ENCODE data around the gene PRR36.
A peak's percentile ranks its signal among the peaks of the same experiment; 100 is the strongest.

Gene PRR36

GRCh38 chr19:7888145-7888825 lies 14.1 kb upstream of the PRR36 start, which contains the start of gene LRRC8E:
TSS of gene LRRC8E (plus strand) at chr19:7888510. CDS start at chr19:7895604, 7,094 bp downstream.
- TF ChIP-seq, protein P1, sequence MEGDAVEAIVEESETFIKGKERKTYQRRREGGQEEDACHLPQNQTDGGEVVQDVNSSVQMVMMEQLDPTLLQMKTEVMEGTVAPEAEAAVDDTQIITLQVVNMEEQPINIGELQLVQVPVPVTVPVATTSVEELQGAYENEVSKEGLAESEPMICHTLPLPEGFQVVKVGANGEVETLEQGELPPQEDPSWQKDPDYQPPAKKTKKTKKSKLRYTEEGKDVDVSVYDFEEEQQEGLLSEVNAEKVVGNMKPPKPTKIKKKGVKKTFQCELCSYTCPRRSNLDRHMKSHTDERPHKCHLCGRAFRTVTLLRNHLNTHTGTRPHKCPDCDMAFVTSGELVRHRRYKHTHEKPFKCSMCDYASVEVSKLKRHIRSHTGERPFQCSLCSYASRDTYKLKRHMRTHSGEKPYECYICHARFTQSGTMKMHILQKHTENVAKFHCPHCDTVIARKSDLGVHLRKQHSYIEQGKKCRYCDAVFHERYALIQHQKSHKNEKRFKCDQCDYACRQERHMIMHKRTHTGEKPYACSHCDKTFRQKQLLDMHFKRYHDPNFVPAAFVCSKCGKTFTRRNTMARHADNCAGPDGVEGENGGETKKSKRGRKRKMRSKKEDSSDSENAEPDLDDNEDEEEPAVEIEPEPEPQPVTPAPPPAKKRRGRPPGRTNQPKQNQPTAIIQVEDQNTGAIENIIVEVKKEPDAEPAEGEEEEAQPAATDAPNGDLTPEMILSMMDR (IDR thresholded peaks at IDR 0.05), result peak; percentile 6
- Histone ChIP-seq H2AFZ (peak within 1 kb of the TSS; percentile 72), H3K27ac (no peak within 1 kb of the TSS), H3K27me3 (ENCODE audit: control insufficient read depth, insufficient read depth, low read length) (no peaks in the 10 kb centered on the region), H3K9ac (no peak within 1 kb of the TSS), H3K4me1 (no peaks in the 10 kb centered on the region), H3K9me3 (ENCODE audit: control insufficient read depth, low read length) (no peaks in the 10 kb centered on the region), H3K79me2 (no peaks in the 10 kb centered on the region), H3K4me3 (ENCODE audit: low read depth, low read length) (peak within 1 kb of the TSS; percentile 56), H3K36me3 (ENCODE audit: control insufficient read depth, insufficient read depth, low read length) (no peaks in the 10 kb centered on the region), H3K4me2 (ENCODE audit: low read length) (peak within 1 kb of the TSS; percentile 50)

DNA sequence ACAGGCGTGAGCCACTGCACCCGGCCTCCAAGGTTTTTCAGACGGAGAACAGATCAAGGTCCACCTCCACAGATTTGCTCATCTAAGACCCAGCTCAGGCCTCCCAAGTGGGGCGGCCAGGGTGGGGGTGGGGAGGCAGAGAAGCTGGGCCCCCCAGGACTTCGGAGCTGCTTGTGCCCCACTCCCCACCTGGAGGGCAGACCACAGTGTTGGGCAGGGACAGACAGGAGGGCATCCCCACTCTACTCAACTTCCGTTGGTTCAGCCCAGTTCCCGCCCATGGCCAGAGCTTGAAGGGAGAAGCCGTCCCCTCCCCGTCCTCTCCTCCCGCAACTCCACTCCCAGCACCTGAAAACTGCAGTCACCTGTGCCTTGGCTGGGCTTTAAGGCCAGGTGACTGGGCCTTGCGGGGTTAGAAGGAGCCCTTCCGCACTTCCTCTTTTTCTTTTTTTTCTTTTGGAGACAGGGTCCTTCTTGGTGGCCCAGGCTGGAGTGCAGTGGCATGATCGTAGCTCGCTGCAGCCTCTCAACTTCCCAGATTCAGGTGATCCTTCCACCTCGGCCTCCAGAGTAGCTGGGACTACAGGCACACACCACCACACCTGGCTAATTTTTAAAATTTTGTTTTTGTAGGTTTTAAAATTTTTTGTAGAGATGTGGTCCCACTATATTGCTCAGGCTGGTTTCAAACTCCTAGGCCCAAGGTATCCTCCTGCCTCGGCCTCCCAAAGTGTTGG lies 13.4 kb upstream of the PRR36 start:
- peak overlapping the region; percentile 72 for H2AFZ ChIP-seq
- H3K79me2 ChIP-seq, result no peaks in the 10 kb centered on the region
- no peaks in the 10 kb centered on the region for H3K4me1 ChIP-seq
- H3K4me3 ChIP-seq (ENCODE audit: low read depth, low read length), result no peak overlapping the region
- H3K4me2 ChIP-seq (ENCODE audit: low read length), result peak overlapping the region; percentile 50
- H3K27ac ChIP-seq, result no peak overlapping the region
- H3K36me3 ChIP-seq (ENCODE audit: control insufficient read depth, insufficient read depth, low read length), result no peaks in the 10 kb centered on the region
- H3K9ac ChIP-seq, result no peak overlapping the region
- H3K9me3 ChIP-seq (ENCODE audit: control insufficient read depth, low read length), result no peaks in the 10 kb centered on the region
- no peaks in the 10 kb centered on the region for H3K27me3 ChIP-seq (ENCODE audit: control insufficient read depth, insufficient read depth, low read length)
- TF ChIP-seq, protein P1 (IDR thresholded peaks at IDR 0.05), result no peak

- TF ChIP-seq, protein P1 (IDR thresholded peaks at IDR 0.05), result no peak
- no peak overlapping the region for H3K4me2 ChIP-seq (ENCODE audit: low read length)
- no peaks in the 10 kb centered on the region for H3K27me3 ChIP-seq (ENCODE audit: control insufficient read depth, insufficient read depth, low read length)
- H3K4me3 ChIP-seq (ENCODE audit: low read depth, low read length), result no peak overlapping the region
- H3K9me3 ChIP-seq (ENCODE audit: control insufficient read depth, low read length), result no peaks in the 10 kb centered on the region
- H3K36me3 ChIP-seq (ENCODE audit: control insufficient read depth, insufficient read depth, low read length), result no peaks in the 10 kb centered on the region
- H2AFZ ChIP-seq, result no peak overlapping the region
- no peak overlapping the region for H3K9ac ChIP-seq
- H3K4me1 ChIP-seq, result no peaks in the 10 kb centered on the region
- no peaks in the 10 kb centered on the region for H3K79me2 ChIP-seq
- no peak overlapping the region for H3K27ac ChIP-seq
Measured at GRCh38 chr19:7885818-7886217, 11.6 kb upstream of the PRR36 start.

DNA sequence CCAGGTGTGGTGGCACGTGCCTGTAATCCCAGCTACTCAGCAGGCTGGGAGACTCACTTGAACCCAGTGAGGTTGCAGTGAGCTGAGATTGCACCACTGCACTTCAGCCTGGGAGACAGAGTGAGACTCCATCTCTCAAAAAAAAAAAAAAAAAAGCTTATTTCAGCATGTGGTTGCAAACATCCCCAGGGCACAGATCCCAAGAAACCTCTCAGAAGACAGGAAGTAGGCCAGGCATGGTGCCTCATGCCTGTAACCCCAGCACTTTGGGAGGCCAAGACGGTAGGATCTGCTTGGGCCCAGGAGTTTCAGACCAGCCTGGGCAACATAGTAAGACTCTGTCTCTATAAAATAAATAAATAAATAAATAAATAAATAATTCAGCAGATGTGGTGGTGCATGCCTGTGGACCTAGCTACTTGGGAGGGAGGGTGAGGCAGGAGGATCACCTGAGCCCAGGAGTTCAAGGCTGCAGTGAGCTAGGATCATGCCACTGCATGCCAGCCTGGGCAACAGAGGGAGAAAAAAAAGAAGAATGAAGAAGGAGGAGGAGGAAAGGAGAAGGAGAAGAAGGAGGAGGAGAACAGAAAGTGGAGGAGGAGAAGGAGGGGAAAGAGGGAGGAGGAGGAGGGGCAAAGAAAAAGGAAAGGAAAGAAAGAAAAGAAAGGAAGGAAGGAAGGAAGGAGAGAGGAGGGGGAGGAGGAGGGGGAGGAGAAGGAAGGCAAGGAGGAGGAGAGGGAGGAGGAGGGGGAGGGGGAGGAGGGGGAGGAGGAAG lies 9.8 kb upstream of the PRR36 start:
- no peaks in the 10 kb centered on the region for H3K36me3 ChIP-seq (ENCODE audit: control insufficient read depth, insufficient read depth, low read length)
- no peaks in the 10 kb centered on the region for H3K9me3 ChIP-seq (ENCODE audit: control insufficient read depth, low read length)
- no peak overlapping the region for H3K27ac ChIP-seq
- H3K4me2 ChIP-seq (ENCODE audit: low read length), result no peak overlapping the region
- H3K9ac ChIP-seq, result no peak overlapping the region
- TF ChIP-seq, protein P1 (IDR thresholded peaks at IDR 0.05), result no peak
- H3K4me3 ChIP-seq (ENCODE audit: low read depth, low read length), result no peak overlapping the region
- no peaks in the 10 kb centered on the region for H3K4me1 ChIP-seq
- no peaks in the 10 kb centered on the region for H3K79me2 ChIP-seq
- no peak overlapping the region for H2AFZ ChIP-seq
- no peaks in the 10 kb centered on the region for H3K27me3 ChIP-seq (ENCODE audit: control insufficient read depth, insufficient read depth, low read length)

Data from parathyroid adenoma (tissue), 2 donors.